Neural progenitor cell (in vitro differentiated cells): ENCODE data around the gene MCCD1.

Experiments
- CTCF ChIP-seq: fragments of 200-600 bp; sonication (generic); IDR thresholded peaks from 2 replicates; pipeline ENCODE4 v1.5.1; 2017; ENCODE audit warnings: antibody characterized with exemption, mild to moderate bottlenecking
- EZH2 ChIP-seq: fragments of 200-600 bp; sonication (generic); IDR thresholded peaks from 2 replicates; pipeline ENCODE4 v1.6.1; 2017; ENCODE audit warnings: antibody characterized with exemption, mild to moderate bottlenecking, moderate library complexity
- EZH2phosphoT487 ChIP-seq: fragments of 200-600 bp; sonication (generic); IDR thresholded peaks from 2 replicates; pipeline ENCODE4 v1.6.1; 2017; ENCODE audit warnings: antibody characterized with exemption

GRCh38 chr6:31545291-31545690 lies 16.5 kb downstream of the MCCD1 start:
- TF ChIP-seq EZH2 (no peak), CTCF (no peak), EZH2phosphoT487 (no peak)
